DND-41 (cell line): ENCODE data around the gene KDELR3.

Experiments
- CTCF ChIP-seq: IDR thresholded peaks from 2 replicates; pipeline ENCODE4 v1.5.1; 2012; ENCODE audit warnings: borderline replicate concordance, low read length, moderate library complexity, mild to moderate bottlenecking; ENCODE audit not compliant: poor library complexity, severe bottlenecking; ENCODE audit errors: extremely low read depth
- EZH2 ChIP-seq: IDR thresholded peaks from 3 replicates; pipeline ENCODE4 v1.6.1; 2012; ENCODE audit warnings: borderline replicate concordance, low read depth, mild to moderate bottlenecking, moderate library complexity, low read length, inconsistent platforms; ENCODE audit not compliant: severe bottlenecking

GRCh38 chr22:38481162-38481870 is 13.4 kb downstream of the KDELR3 start:
- TF ChIP-seq CTCF (no peak), EZH2 (no peak)
